GM21723 (cell line): ENCODE measurements around the gene MYH15.
A peak's percentile ranks its signal among the peaks of the same experiment; 100 is the strongest.

Experiments
- ATAC-seq: cut with Tn5 transposase; IDR thresholded peaks from one replicate; pipeline ENCODE4 v1.9.1; 2021; ENCODE audit warnings: mild to moderate bottlenecking, moderate library complexity; ENCODE audit not compliant: unreplicated experiment

MYH15 gene

GRCh38 chr3:108342837-108343486 lies 167.4 kb downstream of the MYH15 start:
- peak; percentile 52 for ATAC-seq

GRCh38 chr3:108341911-108342310 lies 168.5 kb downstream of the MYH15 start:
- ATAC-seq: no peak

GRCh38 chr3:108338901-108339545 lies 171.4 kb downstream of the MYH15 start:
- no peak for ATAC-seq

GRCh38 chr3:108334701-108335100 lies 175.7 kb downstream of the MYH15 start:
- no peak for ATAC-seq

GRCh38 chr3:108333961-108334360 lies 176.4 kb downstream of the MYH15 start:
- ATAC-seq: no peak

- ATAC-seq: no peak
Measured at GRCh38 chr3:108331792-108332191, 178.6 kb downstream of the MYH15 start.
